ENCODE measurements around the gene PCBP2.

DNA sequence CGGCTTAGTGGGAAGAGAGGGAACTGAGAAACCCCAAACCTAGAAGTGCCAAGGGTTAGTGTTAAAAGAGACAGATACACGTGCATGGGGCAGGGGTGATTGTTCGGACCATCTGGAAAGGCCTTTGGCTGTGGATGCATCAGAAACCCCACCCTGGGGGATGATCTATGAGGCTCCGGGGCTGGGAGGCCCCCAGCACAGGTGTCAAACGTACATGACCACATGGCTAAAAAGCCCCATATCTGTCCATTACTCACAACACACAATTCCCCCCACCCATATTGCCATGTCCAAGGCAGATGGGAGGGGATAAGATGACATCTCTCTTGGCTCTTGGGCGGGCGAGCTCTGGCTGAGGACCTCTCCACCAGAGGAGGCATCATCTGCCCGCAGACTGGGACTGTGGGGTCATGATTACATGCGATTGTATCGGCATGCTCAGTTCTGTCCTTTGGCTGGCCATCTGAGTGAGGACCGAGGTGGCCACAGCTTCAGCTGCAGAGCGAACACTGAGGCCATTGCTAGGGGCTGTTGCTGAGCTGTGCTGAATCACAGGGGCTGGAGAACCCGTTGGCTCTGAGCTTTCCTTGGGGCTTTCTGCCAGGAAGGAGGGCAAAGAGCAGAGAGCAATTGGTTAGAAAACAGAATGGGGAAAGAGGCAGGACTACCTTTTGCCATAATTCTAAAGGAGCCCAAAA lies 65.0 kb downstream of the PCBP2 start:
- TF ChIP-seq EZH2 (IDR thresholded peaks at IDR 0.05; ENCODE audit: insufficient read depth, poor library complexity, severe bottlenecking) (no peak), EZH2phosphoT487 (IDR thresholded peaks at IDR 0.05; ENCODE audit: insufficient read depth, low read depth) (no peak)

All from GM23248 (cell line).